ENCODE data around the gene RBM10. TPM values are rescaled to one million over a fixed set of nuclear protein-coding genes. Genes with fewer than 3 reads are reported as not detected.

The RBM10 gene
- total RNA-seq, 1 donor from 2014 or later: 61.9 TPM

GRCh38 chrX:47189906-47190305 is 44.9 kb downstream of the RBM10 start:
- Mint-ChIP-seq H3K4me1 (ENCODE audit: unreplicated experiment) (peaks cover 16% of the 10 kb centered on the region), H3K36me3 (peaks cover 9% of the 10 kb centered on the region), H3K9me3 (no peaks in the 10 kb centered on the region), H3K27me3 (no peaks in the 10 kb centered on the region), H3K27ac (no peak overlapping the region), H3K4me3 (no peak overlapping the region)
- no peak for TF ChIP-seq CTCF (conservative IDR thresholded peaks at IDR 0.05)
- no peak for DNase-seq (ENCODE audit: extremely low spot score, unreplicated experiment)

- Mint-ChIP-seq H3K9me3 (no peaks in the 10 kb centered on the region), H3K4me3 (peak overlapping the region; percentile 96), H3K27me3 (no peaks in the 10 kb centered on the region), H3K36me3 (peaks cover 11% of the 10 kb centered on the region), H3K27ac (peak overlapping the region; percentile 77), H3K4me1 (ENCODE audit: unreplicated experiment) (peaks cover 22% of the 10 kb centered on the region)
- TF ChIP-seq CTCF (conservative IDR thresholded peaks at IDR 0.05): no peak
- DNase-seq (ENCODE audit: extremely low spot score, unreplicated experiment): peak; percentile 87
Measured at GRCh38 chrX:47190445-47191269, 45.6 kb downstream of the RBM10 start.

- Mint-ChIP-seq H3K9me3 (no peaks in the 10 kb centered on the region), H3K27me3 (no peaks in the 10 kb centered on the region), H3K36me3 (peaks cover 17% of the 10 kb centered on the region), H3K4me1 (ENCODE audit: unreplicated experiment) (peaks cover 29% of the 10 kb centered on the region), H3K4me3 (peak overlapping the region; percentile 96), H3K27ac (peak overlapping the region; percentile 77)
- no peak for TF ChIP-seq CTCF (conservative IDR thresholded peaks at IDR 0.05)
- DNase-seq (ENCODE audit: extremely low spot score, unreplicated experiment): no peak
Measured at GRCh38 chrX:47191331-47191730, 46.3 kb downstream of the RBM10 start.

- H3K36me3 Mint-ChIP-seq: peaks cover 23% of the 10 kb centered on the region
Measured at GRCh38 chrX:47191806-47192401, 46.9 kb downstream of the RBM10 start.

More at GRCh38 chrX:47191806-47192401, 46.9 kb downstream of the RBM10 start:
- TF ChIP-seq CTCF (conservative IDR thresholded peaks at IDR 0.05): no peak
- H3K9me3 Mint-ChIP-seq: no peaks in the 10 kb centered on the region
- peaks cover 34% of the 10 kb centered on the region for H3K4me1 Mint-ChIP-seq (ENCODE audit: unreplicated experiment)
- no peaks in the 10 kb centered on the region for H3K27me3 Mint-ChIP-seq
- peak overlapping the region; percentile 77 for H3K27ac Mint-ChIP-seq
- DNase-seq (ENCODE audit: extremely low spot score, unreplicated experiment): no peak
- peak overlapping the region; percentile 96 for H3K4me3 Mint-ChIP-seq

Data from type B pancreatic cell (in vitro differentiated cells).